IMR-90 (cell line): Measurements from ENCODE around the gene RAP1GAP2. TPM values are rescaled to one million over a fixed set of nuclear protein-coding genes. Genes with fewer than 3 reads are reported as not detected.

Experiments
- ATAC-seq: fragments of 200-7000 bp; cut with Tn5 transposase; 2 replicates; pipeline ENCODE4 v1.9.1; 2020; ENCODE audit warnings: low read depth, mild to moderate bottlenecking, moderate library complexity
- BruUV-seq: library from RNA; stranded (reverse); fragments of 400-500 nt; replicated peaks from 2 replicates; lab custom pipeline; 2021; lab: Mats Ljungman, UMichigan
- CTCF ChIA-PET: fragments of 300-600 bp; formaldehyde crosslinking; extraction: SDS; loops from one replicate; lab custom pipeline; 2021; ENCODE audit warnings: antibody characterized with exemption; lab: Yijun Ruan, JAX
- POLR2A ChIA-PET: fragments of 300-600 bp; sonication (Branson Sonifier 250); formaldehyde crosslinking; loops from one replicate; lab custom pipeline; 2022; ENCODE audit warnings: antibody characterized with exemption; ENCODE audit not compliant: unreplicated experiment; lab: Charles Lee
- DNase-seq: peaks from one replicate; pipeline ENCODE4 v3.0.0; 2013
- H2AFZ ChIP-seq: replicated peaks from 2 replicates; pipeline ENCODE3; 2013; ENCODE audit warnings: low read length, mild to moderate bottlenecking; ENCODE audit not compliant: poor library complexity
- H2AK5ac ChIP-seq: 2 replicates; pipeline ENCODE4 v1.6.1; 2013; ENCODE audit warnings: low read depth, low read length, inconsistent platforms
- H2AK9ac ChIP-seq: replicated peaks from 2 replicates; pipeline ENCODE3; 2013; ENCODE audit warnings: mild to moderate bottlenecking, low read depth, low read length, moderate library complexity; ENCODE audit not compliant: poor library complexity
- H2BK120ac ChIP-seq: 2 replicates; pipeline ENCODE4 v1.6.1; 2013; ENCODE audit warnings: low read depth, low read length, inconsistent platforms
- H2BK15ac ChIP-seq: 3 replicates; pipeline ENCODE4 v1.6.1; 2013; ENCODE audit warnings: low read depth, low read length, inconsistent platforms
- H2BK20ac ChIP-seq: 2 replicates; pipeline ENCODE4 v1.6.1; 2013; ENCODE audit warnings: low read depth, mild to moderate bottlenecking, inconsistent platforms, low read length, moderate library complexity
- H2BK5ac ChIP-seq: 2 replicates; pipeline ENCODE4 v1.6.1; 2013; ENCODE audit warnings: mild to moderate bottlenecking, low read depth, low read length, inconsistent platforms; ENCODE audit not compliant: poor library complexity, severe bottlenecking
- H3K14ac ChIP-seq: replicated peaks from 2 replicates; pipeline ENCODE4 v1.6.1; 2013; ENCODE audit warnings: low read depth, low read length, inconsistent platforms
- H3K18ac ChIP-seq: 2 replicates; pipeline ENCODE4 v1.6.1; 2013; ENCODE audit warnings: low read depth, low read length, control low read depth
- H3K23ac ChIP-seq: 2 replicates; pipeline ENCODE4 v1.6.1; 2013; ENCODE audit warnings: low read depth, low read length, inconsistent platforms
- H3K27ac ChIP-seq: 2 replicates; pipeline ENCODE4 v1.5.1; 2013; ENCODE audit warnings: mild to moderate bottlenecking, control low read depth, low read length; ENCODE audit not compliant: insufficient read depth
- H3K27me3 ChIP-seq: 2 replicates; pipeline ENCODE4 v1.6.1; 2013; ENCODE audit warnings: low read length; ENCODE audit not compliant: control insufficient read depth, insufficient read depth
- H3K36me3 ChIP-seq: 2 replicates; pipeline ENCODE4 v1.6.1; 2013; ENCODE audit warnings: low read length, mixed read lengths; ENCODE audit not compliant: control insufficient read depth, insufficient read depth
- H3K4ac ChIP-seq: 2 replicates; pipeline ENCODE4 v1.6.1; 2013; ENCODE audit warnings: low read depth, low read length, inconsistent platforms
- H3K4me1 ChIP-seq: 2 replicates; pipeline ENCODE4 v1.6.1; 2013; ENCODE audit warnings: low read length, mixed read lengths; ENCODE audit not compliant: control insufficient read depth, insufficient read depth
- H3K4me2 ChIP-seq: 2 replicates; pipeline ENCODE4 v1.6.1; 2013; ENCODE audit warnings: low read depth, mild to moderate bottlenecking, control low read depth, low read length, moderate library complexity
- H3K4me3 ChIP-seq: 2 replicates; pipeline ENCODE4 v1.5.1; 2013; ENCODE audit warnings: low read depth, mild to moderate bottlenecking, control low read depth, low read length, moderate library complexity; ENCODE audit not compliant: insufficient read depth
- H3K56ac ChIP-seq: 2 replicates; pipeline ENCODE4 v1.6.1; 2013; ENCODE audit warnings: low read length, inconsistent platforms; ENCODE audit not compliant: insufficient read depth; ENCODE audit errors: extremely low read depth
- H3K79me1 ChIP-seq, 2 experiments: 2 replicates each; pipeline ENCODE4 v1.6.1; 2013; ENCODE audit warnings: low read length in 2 of 2, inconsistent platforms in 1 of 2, low read depth in 1 of 2
- H3K9ac ChIP-seq: 2 replicates; pipeline ENCODE4 v1.6.1; 2013; ENCODE audit warnings: low read depth, low read length, control low read depth
- H3K9me1 ChIP-seq: 2 replicates; pipeline ENCODE4 v1.6.1; 2013; ENCODE audit warnings: low read length, inconsistent platforms; ENCODE audit not compliant: insufficient read depth
- H3K9me3 ChIP-seq: 2 replicates; pipeline ENCODE4 v1.6.1; 2013; ENCODE audit warnings: low read length; ENCODE audit not compliant: control insufficient read depth, insufficient read depth
- H4K20me1 ChIP-seq: 2 replicates; pipeline ENCODE4 v1.6.1; 2013; ENCODE audit warnings: low read length, inconsistent platforms; ENCODE audit not compliant: insufficient read depth
- H4K5ac ChIP-seq: 2 replicates; pipeline ENCODE4 v1.6.1; 2013; ENCODE audit warnings: mild to moderate bottlenecking, low read depth, low read length, control low read depth
- H4K8ac ChIP-seq, 2 experiments: 2 replicates each; pipeline ENCODE4 v1.6.1; 2013; ENCODE audit warnings: low read depth in 2 of 2, low read length in 2 of 2, control low read depth in 1 of 2, inconsistent platforms in 1 of 2
- H4K91ac ChIP-seq: 2 replicates; pipeline ENCODE4 v1.6.1; 2013; ENCODE audit warnings: low read depth, low read length, inconsistent platforms; ENCODE audit not compliant: insufficient read depth
- BHLHE40 ChIP-seq: fragments of 150-350 bp; IDR thresholded peaks from 2 replicates; pipeline ENCODE4 v1.6.1; 2016; ENCODE audit warnings: mild to moderate bottlenecking, low read depth, low read length
- CEBPB ChIP-seq: IDR thresholded peaks from 2 replicates; pipeline ENCODE4 v1.6.1; 2012; ENCODE audit warnings: low read depth, low read length, improper control_type of control experiment
- CHD1 ChIP-seq: IDR thresholded peaks from 2 replicates; pipeline ENCODE4 v1.6.1; 2012; ENCODE audit warnings: low read depth, low read length, improper control_type of control experiment
- ELK1 ChIP-seq: fragments of 150-350 bp; IDR thresholded peaks from 2 replicates; pipeline ENCODE4 v1.6.1; 2016; ENCODE audit warnings: low read depth, mild to moderate bottlenecking, low read length, moderate library complexity, borderline replicate concordance
- FOS ChIP-seq: fragments of 150-350 bp; IDR thresholded peaks from 2 replicates; pipeline ENCODE4 v1.6.1; 2016; ENCODE audit warnings: low read depth, low read length
- MAFK ChIP-seq: IDR thresholded peaks from 2 replicates; pipeline ENCODE4 v1.6.1; 2012; ENCODE audit warnings: low read depth, low read length, improper control_type of control experiment
- MAZ ChIP-seq: IDR thresholded peaks from 2 replicates; pipeline ENCODE4 v1.6.1; 2012; ENCODE audit warnings: low read depth, mild to moderate bottlenecking, low read length, improper control_type of control experiment, moderate library complexity, borderline replicate concordance
- MXI1 ChIP-seq: IDR thresholded peaks from 2 replicates; pipeline ENCODE4 v1.6.1; 2012; ENCODE audit warnings: low read depth, mild to moderate bottlenecking, low read length, moderate library complexity, borderline replicate concordance
- NFE2L2 ChIP-seq: fragments of 150-350 bp; IDR thresholded peaks from 2 replicates; pipeline ENCODE4 v1.6.1; 2016; ENCODE audit warnings: low read depth, mild to moderate bottlenecking, low read length
- POLR2A ChIP-seq: IDR thresholded peaks from 2 replicates; pipeline ENCODE4 v1.6.1; 2012; ENCODE audit warnings: mild to moderate bottlenecking, low read depth, low read length
- RAD21 ChIP-seq: IDR thresholded peaks from 2 replicates; pipeline ENCODE4 v1.6.1; 2012; ENCODE audit warnings: low read length, improper control_type of control experiment
- RCOR1 ChIP-seq: IDR thresholded peaks from 2 replicates; pipeline ENCODE4 v1.6.1; 2012; ENCODE audit warnings: mild to moderate bottlenecking, low read length, improper control_type of control experiment; ENCODE audit not compliant: insufficient replicate concordance
- RFX5 ChIP-seq: IDR thresholded peaks from 2 replicates; pipeline ENCODE4 v1.8.0; 2012; ENCODE audit warnings: low read depth, mild to moderate bottlenecking, low read length, moderate library complexity
- SMC3 ChIP-seq: fragments of 150-350 bp; IDR thresholded peaks from 2 replicates; pipeline ENCODE4 v1.6.1; 2016; ENCODE audit warnings: low read depth, mild to moderate bottlenecking, antibody characterized with exemption, low read length, moderate library complexity
- USF2 ChIP-seq: fragments of 150-350 bp; IDR thresholded peaks from 2 replicates; pipeline ENCODE4 v1.6.1; 2017; ENCODE audit warnings: mild to moderate bottlenecking, antibody characterized with exemption, low read length, low read depth
- WGBS, 2 experiments: methylation state at CpG; one replicate each; pipeline versions ENCODE4 v1.1.5 to v1.1.7; 2013; ENCODE audit warnings: missing lambda C conversion rate in 2 of 2; ENCODE audit not compliant: insufficient read length in 1 of 2; ENCODE audit errors: extremely low coverage in 2 of 2; 5-methylcytosine and 5-hydroxymethylcytosine counted together
- dilution Hi-C: fragments of 300-500 bp; cut with HindIII; formaldehyde crosslinking; loops from one replicate; pipeline ENCODE4 v1.14.3; 2018; ENCODE audit warnings: low sequenced_read_pairs; ENCODE audit not compliant: unreplicated experiment
- in situ Hi-C: fragments of 300-500 bp; cut with MboI; formaldehyde crosslinking; loops from 3 replicates; pipeline ENCODE4 v1.14.3; 2019; ENCODE audit warnings: low sequenced_read_pairs, inconsistent platforms, mixed read lengths
- intact Hi-C: fragments of 100-400 bp; cut with micrococcal nuclease; formaldehyde crosslinking; loops from 2 replicates; pipeline ENCODE4 v1.10.0; 2022
- polyA plus RNA-seq, 3 experiments: library from polyadenylated mRNA; depleted of rRNA; stranded (reverse); fragments of >200 nt; gene quantifications; 2 replicates each; pipeline ENCODE4 v1.2.3, GENCODE V29; 2012; ENCODE audit warnings: low replicate concordance in 1 of 3
- total RNA-seq: library from RNA; depleted of rRNA; stranded (reverse); fragments of >200 nt; gene quantifications from 2 replicates; pipeline ENCODE4 v1.2.3, GENCODE V29; 2012
- TF ChIP-seq, protein P1 (sequence below): conservative IDR thresholded peaks from 2 replicates; pipeline ENCODE4 v1.5.1; 2012; ENCODE audit warnings: mild to moderate bottlenecking, low read depth, low read length, improper control_type of control experiment

The RAP1GAP2 gene
- total and polyA plus RNA-seq, 2 of the 4 experiments (the other 2 are of a cell fraction), result 5.7 to 7.5 TPM

- Histone ChIP-seq H2AK5ac (no peak overlapping the region), H3K23ac (no peak overlapping the region)
Measured at GRCh38 chr17:2750721-2751120, 45.5 kb upstream of the RAP1GAP2 start.

More at GRCh38 chr17:2750721-2751120, 45.5 kb upstream of the RAP1GAP2 start:
- dilution Hi-C loops, result no loop called here
- no peak overlapping the region for H3K4me3 ChIP-seq
- ChIA-PET CTCF (no interaction called here), POLR2A (no interaction called here)
- H4K20me1 ChIP-seq, result peaks cover 2% of the 10 kb centered on the region; the same call in 1 of the 2 replicates
- H3K4me2 ChIP-seq, result no peak overlapping the region
- peaks cover 44% of the 10 kb centered on the region for H3K27me3 ChIP-seq
- ATAC-seq (no peak), DNase-seq (no peak)
- no peak overlapping the region for H3K18ac ChIP-seq
- no peaks in the 10 kb centered on the region for H3K79me1 ChIP-seq
- no peak overlapping the region for H4K8ac ChIP-seq
- in situ Hi-C loops, result no loop called here
- H3K9ac ChIP-seq, result no peak overlapping the region
- WGBS, 2 experiments, result 43% methylated on average over 1 of the region's 2 CpGs; no CpG with 5 or more reads in 1 of the 2 experiments
- H3K9me3 ChIP-seq, result peaks cover 3% of the 10 kb centered on the region
- H3K36me3 ChIP-seq, result no peaks in the 10 kb centered on the region
- no peaks in the 10 kb centered on the region for H3K4me1 ChIP-seq
- H3K4ac ChIP-seq, result no peak overlapping the region
- no peak overlapping the region for H3K56ac ChIP-seq
- H4K5ac ChIP-seq, result no peak overlapping the region
- no peak overlapping the region for H2AK9ac ChIP-seq
- no peak overlapping the region for H3K27ac ChIP-seq
- H2BK120ac ChIP-seq, result no peak overlapping the region
- H2BK20ac ChIP-seq, result no peak overlapping the region
- no peak overlapping the region for H2AFZ ChIP-seq
- no TSS peak for BruUV-seq
- no peak overlapping the region for H3K14ac ChIP-seq
- H4K91ac ChIP-seq, result no peak overlapping the region
- intact Hi-C loops, result no loop called here
- TF ChIP-seq FOS (no peak), RAD21 (no peak), NFE2L2 (no peak), USF2 (no peak), BHLHE40 (no peak), RFX5 (no peak), MXI1 (no peak), SMC3 (no peak), MAZ (no peak), ELK1 (no peak), CHD1 (no peak), CEBPB (no peak), MAFK (no peak), RCOR1 (no peak), POLR2A (no peak)
- TF ChIP-seq, protein P1, sequence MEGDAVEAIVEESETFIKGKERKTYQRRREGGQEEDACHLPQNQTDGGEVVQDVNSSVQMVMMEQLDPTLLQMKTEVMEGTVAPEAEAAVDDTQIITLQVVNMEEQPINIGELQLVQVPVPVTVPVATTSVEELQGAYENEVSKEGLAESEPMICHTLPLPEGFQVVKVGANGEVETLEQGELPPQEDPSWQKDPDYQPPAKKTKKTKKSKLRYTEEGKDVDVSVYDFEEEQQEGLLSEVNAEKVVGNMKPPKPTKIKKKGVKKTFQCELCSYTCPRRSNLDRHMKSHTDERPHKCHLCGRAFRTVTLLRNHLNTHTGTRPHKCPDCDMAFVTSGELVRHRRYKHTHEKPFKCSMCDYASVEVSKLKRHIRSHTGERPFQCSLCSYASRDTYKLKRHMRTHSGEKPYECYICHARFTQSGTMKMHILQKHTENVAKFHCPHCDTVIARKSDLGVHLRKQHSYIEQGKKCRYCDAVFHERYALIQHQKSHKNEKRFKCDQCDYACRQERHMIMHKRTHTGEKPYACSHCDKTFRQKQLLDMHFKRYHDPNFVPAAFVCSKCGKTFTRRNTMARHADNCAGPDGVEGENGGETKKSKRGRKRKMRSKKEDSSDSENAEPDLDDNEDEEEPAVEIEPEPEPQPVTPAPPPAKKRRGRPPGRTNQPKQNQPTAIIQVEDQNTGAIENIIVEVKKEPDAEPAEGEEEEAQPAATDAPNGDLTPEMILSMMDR, result no peak
- no peak overlapping the region for H2BK15ac ChIP-seq
- no peaks in the 10 kb centered on the region for H3K9me1 ChIP-seq
- H2BK5ac ChIP-seq, result no peak overlapping the region
